Fibroblast of gingiva (primary cell): ENCODE data around the gene SUMF1.
"Not testable (repeated sequence)": the region's sequence is repeated elsewhere in the genome, so short reads cannot be mapped to it uniquely, and the experiment has no call there.

ENCODE experiments used
- DNase-seq: peaks from one replicate; pipeline ENCODE4 v3.0.0-alpha.2; 2011; ENCODE audit warnings: low read depth

Gene SUMF1

DNA sequence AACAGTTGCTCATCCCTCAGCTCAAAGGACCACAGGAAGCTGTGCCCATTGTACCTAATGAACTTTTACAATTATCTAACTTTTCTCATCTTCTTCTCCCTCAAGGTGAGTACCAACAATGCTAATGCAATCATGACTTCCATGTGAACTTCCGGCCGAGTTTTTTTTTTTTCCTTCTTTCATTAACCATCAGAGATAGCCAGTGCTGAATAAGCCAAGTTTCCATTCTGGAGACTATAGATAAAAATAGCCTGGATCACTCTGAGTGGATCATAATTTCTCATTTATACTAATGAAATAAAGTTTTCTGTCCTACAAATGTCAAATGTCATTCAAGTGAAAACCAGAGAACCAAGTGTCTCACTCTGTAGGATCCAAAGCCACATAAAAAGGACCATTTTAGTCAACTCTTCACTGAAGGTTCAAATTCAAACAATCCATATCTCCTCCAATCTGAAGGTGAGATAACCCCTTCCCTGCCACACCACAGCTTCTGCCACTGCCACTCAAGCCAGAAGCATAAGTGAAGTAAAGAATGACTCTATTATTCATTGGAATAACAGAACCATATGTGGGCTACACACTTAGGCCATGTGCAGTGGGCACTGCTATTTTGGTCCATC lies 5.5 kb downstream of the SUMF1 start:
- no peak for DNase-seq

DNA sequence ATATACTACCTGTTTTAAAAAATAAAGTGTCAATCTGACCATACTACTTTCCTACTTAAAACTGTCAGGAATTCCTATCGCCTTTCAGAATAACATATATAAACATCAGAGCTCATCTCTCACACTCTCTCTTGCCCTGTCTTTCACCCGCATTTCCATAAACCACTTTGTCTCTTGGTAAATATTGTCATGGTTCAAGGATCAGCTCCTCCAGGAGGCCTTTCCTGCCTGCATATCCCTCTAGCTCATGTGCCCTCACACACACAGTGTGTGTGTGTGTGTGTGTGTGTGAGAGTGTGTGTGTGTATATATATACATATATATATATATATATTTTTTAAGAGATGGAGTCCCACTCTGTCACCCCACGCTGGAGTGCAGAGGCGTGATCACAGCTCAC lies 6.7 kb downstream of the SUMF1 start:
- DNase-seq: no peak

DNA sequence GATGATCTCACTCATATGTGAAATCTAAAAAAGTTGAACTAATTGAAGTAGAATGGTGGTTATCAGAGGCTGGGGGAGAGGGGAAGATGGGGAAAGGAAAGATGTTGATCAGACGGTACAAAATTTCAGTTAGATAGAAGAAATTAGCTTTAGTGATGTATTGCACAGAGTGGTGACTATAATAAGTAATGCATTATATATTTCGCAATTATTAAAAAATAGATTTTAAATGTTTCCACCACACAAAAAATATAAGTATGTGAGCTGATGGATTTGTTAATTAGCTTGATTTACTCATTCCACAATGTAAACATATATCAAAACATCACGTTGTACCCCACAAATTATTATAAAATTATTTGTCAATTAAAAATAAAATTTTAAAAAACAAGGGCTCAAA lies 8.1 kb downstream of the SUMF1 start:
- no peak for DNase-seq

DNA sequence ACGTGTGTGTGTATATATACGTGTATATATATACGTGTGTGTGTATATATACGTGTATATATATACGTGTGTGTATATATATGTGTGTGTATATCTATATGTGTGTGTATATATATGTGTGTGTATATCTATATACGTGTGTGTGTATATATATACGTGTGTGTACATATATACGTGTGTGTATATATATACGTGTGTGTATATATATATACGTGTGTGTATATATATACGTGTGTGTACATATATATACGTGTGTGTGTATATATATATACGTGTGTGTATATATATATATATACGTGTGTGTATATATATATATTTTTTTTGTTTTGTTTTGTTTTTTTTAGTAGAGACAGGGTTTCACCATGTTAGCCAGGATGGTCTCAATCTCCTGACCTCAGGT lies 10.3 kb downstream of the SUMF1 start:
- not testable (repeated sequence) for DNase-seq

DNA sequence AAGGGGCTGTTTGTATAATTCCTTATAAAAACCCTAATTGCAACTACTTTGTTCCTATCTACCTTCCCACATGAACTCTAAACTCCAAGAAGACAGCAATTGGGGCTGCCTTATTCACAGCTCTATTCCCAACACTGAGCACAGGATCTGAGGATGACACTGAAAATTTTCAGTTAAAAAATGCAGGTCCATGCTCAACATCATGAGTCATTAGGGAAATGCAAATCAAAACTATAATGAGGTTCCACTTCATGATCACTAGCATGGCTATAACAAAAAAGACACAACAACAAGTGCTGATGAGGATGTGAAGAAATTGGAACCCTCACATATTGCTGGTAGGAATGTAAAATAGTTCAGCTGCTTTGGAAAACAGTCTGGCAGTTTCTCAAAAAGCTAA lies 12.9 kb downstream of the SUMF1 start:
- DNase-seq: no peak

DNA sequence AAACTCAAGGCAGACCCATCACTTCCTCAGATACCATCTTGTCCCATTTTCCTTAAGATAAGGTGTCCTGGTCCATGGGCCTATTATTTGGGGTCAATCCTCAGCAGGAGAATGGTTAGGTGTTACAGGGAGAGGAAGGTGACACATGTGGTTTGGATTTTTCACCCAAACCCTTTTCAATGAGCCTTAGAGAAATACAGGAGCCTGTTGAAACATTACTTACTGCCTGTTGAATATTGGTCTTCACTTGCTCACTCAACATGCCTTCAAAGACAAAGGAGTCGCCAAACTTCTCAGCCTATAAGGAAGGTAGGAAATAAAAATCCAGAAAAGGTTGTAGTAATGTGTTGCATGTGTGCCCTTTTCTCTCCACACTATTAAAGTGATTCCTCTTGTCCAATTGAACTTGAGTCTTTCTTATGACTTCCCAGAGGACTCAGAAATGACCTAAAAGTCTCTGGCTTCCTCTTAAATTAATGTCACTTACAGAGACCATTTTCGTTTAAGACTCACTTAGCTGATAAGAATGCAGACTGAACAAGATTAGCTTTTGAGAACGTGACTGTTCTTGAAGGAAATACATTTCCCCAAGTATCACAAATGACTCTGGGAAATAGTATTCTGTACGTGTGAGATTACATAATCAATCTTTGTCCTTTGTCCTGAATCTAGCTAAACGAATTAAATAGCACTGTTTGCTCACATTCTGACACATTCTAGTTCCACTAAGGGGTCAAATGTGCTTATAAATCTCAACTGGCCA lies 17.8 kb downstream of the SUMF1 start:
- no peak for DNase-seq

DNA sequence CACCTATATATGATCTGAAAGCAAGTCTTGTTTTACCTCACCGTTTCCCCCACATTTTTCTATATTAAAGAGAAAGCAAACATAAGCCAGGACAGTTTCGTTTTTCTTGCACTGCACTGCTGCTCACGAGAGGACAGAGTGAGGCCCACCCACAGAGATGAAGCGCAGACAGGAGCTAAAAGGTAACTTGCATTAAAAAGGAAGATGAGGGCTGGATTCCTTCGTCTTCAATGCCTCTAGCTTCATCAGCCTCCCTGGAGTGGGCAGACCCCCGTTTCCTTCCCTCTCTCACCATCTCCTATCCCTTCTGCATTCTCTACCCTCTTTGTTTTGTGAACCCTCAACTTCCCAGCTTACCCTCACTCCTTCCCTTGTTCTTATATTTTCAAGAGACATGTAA lies 18.9 kb downstream of the SUMF1 start:
- DNase-seq: no peak

DNA sequence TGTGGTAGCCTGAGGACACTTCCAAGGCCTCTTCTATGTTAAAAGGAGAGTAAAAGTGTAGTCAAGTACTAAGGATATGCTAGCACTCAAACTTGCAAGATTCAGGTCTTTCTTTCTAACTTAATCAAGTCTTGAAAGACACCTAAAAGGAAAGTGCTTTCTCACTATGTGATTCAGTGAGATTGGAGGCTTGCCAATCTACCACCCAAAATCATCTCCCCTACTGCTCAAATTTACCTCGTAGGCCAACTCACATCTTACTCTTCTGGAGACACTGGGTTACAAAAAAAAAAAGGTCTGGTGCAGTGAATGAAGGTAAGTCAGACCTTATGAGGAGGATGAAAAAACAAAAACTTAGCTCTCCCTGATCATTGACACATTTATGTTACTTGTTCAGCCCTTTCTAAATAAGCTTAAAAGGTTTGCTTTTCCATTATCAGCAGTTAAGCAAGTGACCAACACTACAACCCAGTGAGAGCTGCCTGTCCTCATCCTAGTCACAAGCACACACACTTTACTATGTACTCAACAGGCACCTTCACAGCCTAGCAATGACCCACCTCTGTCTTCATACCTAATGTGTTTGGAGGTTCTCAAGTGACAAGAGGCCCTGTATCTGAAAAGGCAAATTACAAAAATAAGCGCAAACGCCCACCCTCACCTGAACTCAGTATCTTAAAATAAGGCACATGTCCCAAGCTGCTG lies 19.6 kb downstream of the SUMF1 start:
- DNase-seq: no peak

DNA sequence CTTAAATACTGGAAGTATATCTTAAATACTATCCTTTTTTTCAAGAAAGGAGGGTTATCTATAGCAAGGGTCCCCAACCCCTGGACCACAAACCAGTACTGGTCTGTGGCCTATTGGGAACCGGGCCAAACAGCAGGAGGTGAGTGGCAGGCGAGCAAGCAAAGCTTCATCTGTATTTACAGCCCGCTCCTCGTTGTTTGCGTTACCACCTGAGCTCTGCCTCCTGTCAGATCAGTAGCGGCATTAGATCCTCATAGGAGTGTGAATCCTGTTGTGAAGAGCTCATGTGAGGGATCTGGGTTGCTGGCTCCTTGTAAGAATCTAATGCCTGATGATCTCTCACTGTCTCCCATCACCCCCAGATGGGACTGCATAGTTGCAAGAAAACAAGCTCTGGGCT lies 26.1 kb downstream of the SUMF1 start:
- no peak for DNase-seq

DNA sequence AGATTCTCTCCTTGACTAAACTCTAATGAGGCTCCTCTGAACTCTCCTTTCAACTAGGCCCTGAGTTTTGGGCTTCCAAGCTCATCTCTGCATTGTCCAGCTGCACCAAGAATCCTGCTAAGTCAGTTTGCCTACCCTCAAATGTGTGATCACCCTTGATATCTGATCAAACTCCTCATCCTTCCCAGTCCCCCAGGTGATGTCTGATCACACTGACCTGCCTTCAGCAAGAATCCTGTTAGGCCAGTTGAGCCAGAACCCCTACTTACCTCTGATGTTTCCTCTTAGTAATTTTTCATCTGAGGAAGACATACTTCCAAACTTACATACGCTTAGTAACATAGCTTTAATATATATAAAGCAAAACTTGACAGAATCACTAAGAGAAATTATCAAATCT lies 28.8 kb downstream of the SUMF1 start:
- no peak for DNase-seq

DNA sequence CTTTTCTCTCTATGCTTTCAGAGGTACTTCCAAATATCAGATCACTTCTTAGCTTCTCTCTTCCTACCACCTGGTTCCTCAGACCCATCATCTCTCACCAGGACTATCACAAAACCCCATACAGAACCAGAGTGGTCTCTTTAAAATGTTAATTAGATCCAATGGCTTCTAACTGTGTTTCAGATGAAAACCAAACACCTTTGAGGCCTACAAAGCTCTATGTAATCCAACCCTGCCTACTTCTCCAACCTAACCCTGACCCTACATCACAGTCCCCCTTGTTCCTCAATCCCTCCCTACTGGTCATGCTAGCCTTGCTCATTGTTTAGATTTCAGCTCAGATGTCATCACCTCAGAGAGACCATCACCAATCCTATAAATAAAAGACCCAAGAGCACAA lies 34.8 kb downstream of the SUMF1 start:
- no peak for DNase-seq

DNA sequence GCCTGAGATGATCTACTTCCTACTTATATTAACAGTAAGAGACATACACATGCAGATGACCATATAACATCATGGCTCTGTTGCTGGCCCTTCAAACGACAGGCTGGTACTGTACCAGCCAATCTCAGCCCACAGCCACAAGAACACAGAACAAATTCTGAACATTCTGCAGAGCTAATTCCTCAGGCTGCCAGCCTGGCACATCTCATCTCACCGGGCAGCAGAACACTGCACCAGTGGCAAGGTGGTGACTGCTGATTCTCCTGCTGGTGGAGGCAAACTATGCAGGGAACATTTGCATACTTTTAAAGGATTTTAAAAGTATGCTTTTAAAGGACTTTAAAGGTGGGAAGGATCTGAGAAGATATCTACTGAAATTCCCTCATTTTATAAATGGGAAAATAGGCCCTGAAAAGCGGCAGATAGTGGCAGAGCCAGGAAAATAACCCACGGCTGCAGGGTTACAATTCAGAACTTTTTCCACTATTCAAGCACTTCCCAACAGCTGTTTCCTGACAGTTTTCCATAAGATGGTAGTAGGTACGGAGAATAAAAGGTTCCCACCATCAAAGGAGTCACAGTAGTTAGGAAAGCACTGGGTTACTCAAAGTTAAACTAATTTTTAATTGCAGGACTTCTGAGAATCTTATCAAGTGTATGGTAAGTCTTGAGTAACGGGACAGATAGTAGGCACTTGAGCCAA lies 37.3 kb downstream of the SUMF1 start:
- no peak for DNase-seq

DNA sequence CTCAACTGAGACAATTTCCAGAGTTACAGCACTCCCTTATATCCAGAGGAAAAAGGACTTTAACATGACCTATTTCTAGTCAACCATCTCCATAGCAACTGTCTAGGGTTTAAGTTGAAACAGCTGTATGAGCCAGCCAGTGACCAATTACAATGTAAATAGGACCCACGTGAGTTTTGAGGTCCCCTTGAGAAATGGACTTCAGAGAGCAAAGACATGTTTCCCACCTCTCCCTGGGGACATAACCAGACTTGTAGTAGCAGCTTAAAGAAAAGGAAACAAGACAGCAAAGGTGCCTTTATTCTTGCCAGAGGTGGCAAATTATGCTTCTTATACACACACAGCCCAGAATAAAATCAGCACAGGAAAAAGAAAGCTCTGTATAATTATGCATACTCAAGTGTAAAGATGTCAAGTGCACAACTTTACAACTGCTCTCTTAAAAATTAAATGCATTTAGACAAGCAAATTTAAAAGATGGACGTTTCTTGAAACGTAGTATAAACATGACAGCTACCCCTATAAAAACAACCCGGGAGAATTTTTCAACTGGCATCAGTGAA lies 40.2 kb downstream of the SUMF1 start:
- peak; percentile 97 for DNase-seq

DNA sequence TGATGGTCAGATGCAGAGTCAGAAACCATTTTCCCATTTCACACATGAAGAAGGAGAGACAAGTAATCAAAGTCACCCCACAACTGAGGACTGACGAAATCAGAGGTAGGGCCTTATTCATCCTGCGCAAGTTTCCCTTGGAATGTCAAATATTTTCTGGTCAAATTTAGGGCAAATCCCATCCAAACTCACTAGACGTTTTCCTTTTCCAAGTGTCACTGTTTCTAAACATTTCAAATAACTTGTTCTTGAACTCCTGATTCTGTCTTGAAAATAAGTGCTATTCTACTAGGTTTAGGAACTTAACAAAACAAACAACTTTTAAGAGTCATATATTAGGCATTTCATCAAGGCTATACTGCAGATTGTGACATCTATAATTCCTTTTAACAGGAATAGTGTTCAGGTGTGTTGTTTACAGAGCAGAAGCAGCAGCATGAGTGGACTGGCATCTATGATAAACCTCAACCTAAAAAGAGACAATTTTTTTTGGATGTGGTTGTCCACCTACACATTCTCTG lies 40.7 kb downstream of the SUMF1 start:
- peak; percentile 40 for DNase-seq

DNA sequence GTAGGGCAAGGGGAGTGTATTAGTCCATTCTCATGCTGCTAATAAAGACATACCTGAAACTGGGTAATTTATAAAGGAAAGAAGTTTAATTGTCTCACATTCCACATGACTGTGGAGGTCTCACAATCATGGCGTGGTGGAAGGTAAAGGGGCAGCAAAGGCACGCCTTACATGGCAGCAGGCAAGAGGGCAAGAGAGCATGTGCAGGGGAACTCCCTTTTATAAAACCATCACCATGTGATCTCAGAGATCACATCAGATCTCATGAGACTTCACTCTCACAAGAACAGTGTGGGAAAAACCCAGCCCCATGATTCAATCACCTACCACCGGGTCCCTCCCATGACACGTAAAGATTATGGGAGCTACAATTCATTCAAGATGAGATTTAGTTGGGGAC lies 41.4 kb downstream of the SUMF1 start:
- no peak for DNase-seq

DNA sequence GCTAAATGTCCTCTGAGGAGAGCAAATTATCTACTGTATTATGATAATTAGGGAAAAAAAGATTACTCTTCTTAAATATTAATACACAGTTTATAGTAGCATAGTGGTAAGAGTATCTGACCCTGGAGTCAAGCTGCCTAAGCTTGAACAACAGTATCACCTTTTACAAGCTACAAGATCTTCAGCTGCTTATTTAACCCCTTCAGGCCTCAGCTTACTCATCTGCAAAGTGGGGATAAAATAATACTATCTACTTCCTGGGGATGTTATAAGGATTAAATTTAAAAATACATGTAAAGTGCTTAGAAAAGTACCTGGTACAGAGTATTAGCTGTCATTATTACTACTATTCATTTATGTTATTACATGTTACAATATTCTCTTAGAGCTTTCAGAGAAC lies 42.0 kb downstream of the SUMF1 start:
- no peak for DNase-seq

DNA sequence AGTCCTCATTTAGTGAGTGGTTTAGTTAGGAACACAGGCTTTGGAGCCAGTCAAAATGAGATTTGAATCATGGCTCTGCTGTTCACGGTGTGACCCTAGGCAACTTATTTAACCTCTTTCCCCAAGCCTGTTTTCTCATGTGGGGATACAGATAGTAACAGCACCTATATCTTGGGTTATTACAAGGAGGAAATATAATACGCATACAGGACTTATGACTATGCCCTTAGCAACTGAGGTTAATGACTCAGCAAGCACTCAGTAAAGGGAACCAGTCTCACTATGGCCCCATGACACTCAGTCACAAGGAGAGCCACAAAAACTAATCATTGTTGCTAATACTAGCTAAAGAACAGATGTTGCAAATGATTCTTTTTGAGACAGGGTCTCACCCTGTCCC lies 45.9 kb downstream of the SUMF1 start:
- DNase-seq: peak; percentile 54

DNA sequence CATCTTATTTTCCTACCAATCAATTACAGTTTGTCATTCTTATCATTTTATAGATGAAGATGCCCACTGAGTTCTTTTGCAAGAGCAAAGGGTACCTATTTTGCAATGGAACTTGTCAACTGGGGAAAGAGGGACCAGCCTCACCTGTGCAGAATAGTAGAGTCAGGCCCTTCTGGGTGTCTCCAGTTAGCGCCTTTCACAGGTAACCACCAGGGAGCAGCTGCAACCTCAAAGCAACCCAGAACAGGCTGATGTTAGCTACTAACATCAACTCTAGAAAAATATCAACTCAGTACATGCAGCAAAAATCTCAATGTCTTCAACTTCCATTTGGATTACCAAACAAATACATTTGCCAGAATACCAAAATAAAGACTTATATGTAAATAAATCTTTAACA lies 47.1 kb downstream of the SUMF1 start:
- no peak for DNase-seq

DNA sequence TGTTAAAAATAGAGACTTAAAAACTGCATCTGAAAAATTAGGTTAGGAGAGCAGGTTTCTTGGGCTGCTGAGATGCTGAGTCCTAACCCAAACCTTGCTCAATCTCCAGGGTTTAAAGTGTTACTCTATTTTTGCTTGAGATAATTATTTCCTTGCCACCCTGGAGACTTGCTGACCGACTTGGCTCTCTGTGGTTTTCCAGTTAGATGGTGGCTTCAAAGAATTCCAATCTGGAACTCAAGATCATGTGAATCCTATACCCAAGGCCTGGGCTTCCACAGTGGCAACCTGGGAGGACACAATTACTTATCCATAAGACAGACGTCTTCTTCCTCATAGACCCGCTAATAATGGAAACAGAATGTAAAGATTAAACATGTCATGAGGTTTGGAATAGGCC lies 47.7 kb downstream of the SUMF1 start:
- no peak for DNase-seq

DNA sequence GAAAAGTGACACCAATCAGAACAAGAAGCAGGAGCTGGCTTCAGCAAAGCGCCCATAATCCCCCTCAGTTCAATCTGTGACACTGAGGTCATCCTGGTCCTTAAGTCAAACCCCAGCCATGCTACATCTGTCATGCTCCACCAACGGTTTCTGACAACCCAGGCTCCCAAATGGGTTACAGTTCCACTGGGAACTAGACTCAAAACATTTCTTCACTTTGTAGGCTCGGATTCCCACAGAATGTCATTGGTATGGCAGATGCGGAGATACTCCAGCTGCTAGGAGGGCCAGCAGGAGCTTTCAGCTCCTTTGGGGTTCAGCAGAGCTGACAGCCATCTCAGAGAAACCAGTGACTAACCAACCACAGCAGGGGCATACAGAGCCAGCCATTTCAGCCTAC lies 48.9 kb downstream of the SUMF1 start:
- no peak for DNase-seq

DNA sequence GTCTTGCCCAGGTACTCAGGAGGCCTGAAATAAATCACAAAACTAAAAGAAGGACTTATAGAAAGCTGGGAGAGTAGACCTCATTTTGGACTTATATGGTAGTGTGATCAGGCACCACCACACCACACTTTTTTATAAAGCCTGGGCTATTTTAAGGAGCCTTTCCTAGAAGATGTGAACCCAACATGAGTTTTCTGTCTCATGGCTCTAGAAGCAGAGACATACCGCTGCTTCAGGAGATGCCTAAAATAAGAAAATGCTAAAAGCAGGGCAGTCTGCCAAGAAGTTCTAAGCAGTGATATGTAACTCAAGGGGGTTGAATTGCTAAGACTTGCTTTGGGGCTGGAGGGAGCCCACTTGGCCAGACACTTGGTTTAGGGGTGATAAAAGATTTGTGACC lies 49.6 kb downstream of the SUMF1 start:
- peak; percentile 38 for DNase-seq

DNA sequence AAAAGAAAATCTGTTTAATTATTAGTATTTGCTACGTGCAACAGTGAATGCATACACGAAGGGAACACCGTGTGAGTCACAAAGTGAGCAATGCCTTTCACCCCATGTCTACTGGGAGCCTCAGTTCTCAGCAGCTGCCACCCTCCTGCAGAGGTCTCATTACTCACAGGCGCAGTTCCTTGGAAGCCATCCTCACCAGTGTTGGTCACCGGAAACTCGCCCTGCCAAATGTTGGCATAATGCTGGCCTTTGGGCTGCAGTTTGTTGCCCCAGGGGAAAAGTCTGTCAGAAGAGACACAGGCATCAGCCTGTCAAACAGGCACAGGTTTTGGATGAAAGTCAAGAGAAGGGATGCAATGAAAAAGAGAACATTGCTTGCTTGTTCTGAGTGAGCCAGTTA lies 50.1 kb downstream of the SUMF1 start:
- peak; percentile 95 for DNase-seq
